ENCODE measurements around the gene SNX8.

Gene SNX8

GRCh38 chr7:2217716-2218443 lies 96.4 kb downstream of the SNX8 start:
- H3K9me3 ChIP-seq (ENCODE audit: control insufficient read depth, low read length): no peaks in the 10 kb centered on the region
- H3K36me3 ChIP-seq (ENCODE audit: control insufficient read depth, insufficient read depth, low read length): peaks cover 46% of the 10 kb centered on the region
- H3K27ac ChIP-seq (ENCODE audit: insufficient read depth, low read depth, low read length, poor library complexity, severe bottlenecking): no peak overlapping the region
- 92 to 94% methylated on average over 19 of the region's 19 CpGs for WGBS, 2 experiments
- no peak overlapping the region for H3K4me3 ChIP-seq (ENCODE audit: insufficient read depth, low read depth, low read length)
- no peaks in the 10 kb centered on the region for H3K4me1 ChIP-seq (ENCODE audit: control insufficient read depth, insufficient read depth, low read length)
- H3K27me3 ChIP-seq (ENCODE audit: control insufficient read depth, insufficient read depth, low read length, poor library complexity, severe bottlenecking): no peaks in the 10 kb centered on the region

- Histone ChIP-seq H3K36me3 (ENCODE audit: control insufficient read depth, insufficient read depth, low read length) (peaks cover 47% of the 10 kb centered on the region), H3K27me3 (ENCODE audit: control insufficient read depth, insufficient read depth, low read length, poor library complexity, severe bottlenecking) (no peaks in the 10 kb centered on the region), H3K27ac (ENCODE audit: insufficient read depth, low read depth, low read length, poor library complexity, severe bottlenecking) (no peak overlapping the region), H3K4me1 (ENCODE audit: control insufficient read depth, insufficient read depth, low read length) (no peaks in the 10 kb centered on the region), H3K4me3 (ENCODE audit: insufficient read depth, low read depth, low read length) (no peak overlapping the region), H3K9me3 (ENCODE audit: control insufficient read depth, low read length) (no peaks in the 10 kb centered on the region)
- 90 to 91% methylated on average over 10 of the region's 10 CpGs for WGBS, 2 experiments
These were observed 97.0 kb downstream of the SNX8 start for GRCh38 chr7:2217206-2217605.

DNA sequence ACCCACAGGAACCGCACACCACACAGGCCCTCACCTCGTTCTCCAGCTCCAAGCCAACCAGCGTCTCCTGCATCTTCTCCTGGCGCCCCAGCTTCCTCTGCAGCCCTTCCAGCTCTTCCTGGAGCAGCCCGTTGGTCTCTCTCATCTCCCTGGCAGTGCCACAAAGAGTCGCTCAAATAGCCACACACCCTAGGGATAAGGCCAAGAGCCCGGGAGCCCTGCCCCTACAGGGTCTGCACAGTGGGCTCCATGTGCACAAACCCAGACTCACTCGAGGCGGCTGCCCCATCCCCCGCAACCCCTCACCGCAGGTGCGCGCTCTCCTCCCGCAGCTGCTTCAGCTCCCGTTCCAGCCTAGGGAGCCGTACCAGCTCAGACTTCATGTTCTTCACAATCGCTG lies 98.4 kb downstream of the SNX8 start:
- no peaks in the 10 kb centered on the region for H3K27me3 ChIP-seq (ENCODE audit: control insufficient read depth, insufficient read depth, low read length, poor library complexity, severe bottlenecking)
- peaks cover 48% of the 10 kb centered on the region for H3K36me3 ChIP-seq (ENCODE audit: control insufficient read depth, insufficient read depth, low read length)
- WGBS, 2 experiments: 94 to 96% methylated on average over 17 of the region's 17 CpGs
- H3K4me1 ChIP-seq (ENCODE audit: control insufficient read depth, insufficient read depth, low read length): no peaks in the 10 kb centered on the region
- no peak overlapping the region for H3K4me3 ChIP-seq (ENCODE audit: insufficient read depth, low read depth, low read length)
- no peak overlapping the region for H3K27ac ChIP-seq (ENCODE audit: insufficient read depth, low read depth, low read length, poor library complexity, severe bottlenecking)
- H3K9me3 ChIP-seq (ENCODE audit: control insufficient read depth, low read length): no peaks in the 10 kb centered on the region

GRCh38 chr7:2214636-2215035 lies 99.6 kb downstream of the SNX8 start:
- no peaks in the 10 kb centered on the region for H3K9me3 ChIP-seq (ENCODE audit: control insufficient read depth, low read length)
- H3K4me3 ChIP-seq (ENCODE audit: insufficient read depth, low read depth, low read length): no peak overlapping the region
- H3K27ac ChIP-seq (ENCODE audit: insufficient read depth, low read depth, low read length, poor library complexity, severe bottlenecking): no peak overlapping the region
- H3K4me1 ChIP-seq (ENCODE audit: control insufficient read depth, insufficient read depth, low read length): no peaks in the 10 kb centered on the region
- H3K36me3 ChIP-seq (ENCODE audit: control insufficient read depth, insufficient read depth, low read length): peaks cover 46% of the 10 kb centered on the region
- WGBS, 2 experiments: 90 to 93% methylated on average over 9 of the region's 9 CpGs
- no peaks in the 10 kb centered on the region for H3K27me3 ChIP-seq (ENCODE audit: control insufficient read depth, insufficient read depth, low read length, poor library complexity, severe bottlenecking)

DNA sequence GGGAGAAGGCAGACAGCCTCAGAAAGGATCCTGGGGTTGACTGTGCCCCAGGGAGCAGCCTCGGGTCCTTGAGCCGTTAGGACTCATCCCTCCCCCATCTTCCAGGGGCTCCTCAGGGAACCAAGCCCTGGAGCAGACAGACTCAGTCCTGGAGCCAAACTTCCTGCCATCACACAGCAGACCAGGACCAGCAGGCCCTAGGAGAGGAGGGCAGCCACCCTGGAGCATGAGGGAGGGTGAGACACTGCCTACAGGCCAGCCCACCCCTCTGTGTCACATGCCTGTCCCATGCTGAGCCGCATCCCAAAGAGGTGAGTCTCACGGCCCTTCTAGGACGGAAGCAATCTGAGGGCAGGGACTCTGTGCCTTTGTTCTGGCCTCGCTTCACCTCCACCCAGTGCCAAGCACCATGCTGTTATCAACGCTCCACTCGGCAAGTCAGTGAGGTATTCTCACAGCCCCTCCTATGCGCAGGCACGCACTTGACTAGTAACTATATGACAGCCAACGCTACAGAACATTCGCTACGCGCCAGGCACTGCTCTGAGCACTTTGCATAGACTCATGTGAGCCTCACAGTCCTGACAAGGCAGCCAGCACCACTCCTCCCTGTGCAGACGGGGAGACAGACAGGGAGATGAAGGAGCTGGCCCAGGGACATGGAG lies 100.6 kb downstream of the SNX8 start:
- no peaks in the 10 kb centered on the region for H3K27me3 ChIP-seq (ENCODE audit: control insufficient read depth, insufficient read depth, low read length, poor library complexity, severe bottlenecking)
- no peaks in the 10 kb centered on the region for H3K4me1 ChIP-seq (ENCODE audit: control insufficient read depth, insufficient read depth, low read length)
- H3K4me3 ChIP-seq (ENCODE audit: insufficient read depth, low read depth, low read length): no peak overlapping the region
- no peaks in the 10 kb centered on the region for H3K9me3 ChIP-seq (ENCODE audit: control insufficient read depth, low read length)
- peaks cover 46% of the 10 kb centered on the region for H3K36me3 ChIP-seq (ENCODE audit: control insufficient read depth, insufficient read depth, low read length)
- no peak overlapping the region for H3K27ac ChIP-seq (ENCODE audit: insufficient read depth, low read depth, low read length, poor library complexity, severe bottlenecking)
- 88 to 89% methylated on average over 15 of the region's 15 CpGs for WGBS, 2 experiments

GRCh38 chr7:2212906-2213305 lies 101.3 kb downstream of the SNX8 start:
- 92 to 97% methylated on average over 10 of the region's 10 CpGs for WGBS, 2 experiments
- H3K36me3 ChIP-seq (ENCODE audit: control insufficient read depth, insufficient read depth, low read length): peaks cover 49% of the 10 kb centered on the region
- H3K4me1 ChIP-seq (ENCODE audit: control insufficient read depth, insufficient read depth, low read length): no peaks in the 10 kb centered on the region
- H3K4me3 ChIP-seq (ENCODE audit: insufficient read depth, low read depth, low read length): no peak overlapping the region
- no peak overlapping the region for H3K27ac ChIP-seq (ENCODE audit: insufficient read depth, low read depth, low read length, poor library complexity, severe bottlenecking)
- H3K9me3 ChIP-seq (ENCODE audit: control insufficient read depth, low read length): no peaks in the 10 kb centered on the region
- H3K27me3 ChIP-seq (ENCODE audit: control insufficient read depth, insufficient read depth, low read length, poor library complexity, severe bottlenecking): no peaks in the 10 kb centered on the region

GRCh38 chr7:2211926-2212325 lies 102.3 kb downstream of the SNX8 start:
- no peak overlapping the region for H3K27ac ChIP-seq (ENCODE audit: insufficient read depth, low read depth, low read length, poor library complexity, severe bottlenecking)
- WGBS, 2 experiments: 93 to 97% methylated on average over 13 of the region's 13 CpGs

DNA sequence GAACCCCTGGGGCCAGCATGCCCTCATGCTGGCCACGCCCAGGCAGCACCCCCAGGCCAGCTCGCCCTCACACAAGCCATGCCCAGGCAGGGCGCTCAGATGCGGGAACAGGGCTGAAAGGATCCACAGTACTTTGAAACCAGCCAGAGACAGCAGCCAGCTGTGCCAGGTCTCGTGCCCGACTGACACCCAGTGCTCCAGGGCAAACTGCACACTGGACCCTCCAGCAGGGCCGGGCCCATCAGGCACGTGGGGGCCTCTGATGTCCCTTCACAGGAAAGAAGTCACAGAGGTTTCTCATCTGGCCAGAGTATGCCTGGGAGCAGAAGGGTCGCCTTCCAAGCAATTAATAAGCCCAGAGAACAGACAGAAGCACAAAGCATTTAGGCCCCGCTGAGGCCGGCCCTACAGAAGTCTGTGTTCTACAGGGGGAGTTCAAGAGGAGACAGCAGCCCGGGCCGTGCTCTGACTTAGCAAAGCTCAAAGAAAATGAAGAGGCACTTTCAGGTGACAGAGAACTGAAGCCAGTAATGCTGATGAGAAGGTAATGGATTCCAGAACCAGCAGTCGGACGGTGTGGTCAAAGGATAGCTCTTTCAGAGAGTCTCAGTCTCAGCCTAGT lies 102.9 kb downstream of the SNX8 start:
- no peaks in the 10 kb centered on the region for H3K4me1 ChIP-seq (ENCODE audit: control insufficient read depth, insufficient read depth, low read length)
- peaks cover 46% of the 10 kb centered on the region for H3K36me3 ChIP-seq (ENCODE audit: control insufficient read depth, insufficient read depth, low read length)
- no peak overlapping the region for H3K27ac ChIP-seq (ENCODE audit: insufficient read depth, low read depth, low read length, poor library complexity, severe bottlenecking)
- 94% methylated on average over 15 of the region's 15 CpGs for WGBS, 2 experiments
- H3K27me3 ChIP-seq (ENCODE audit: control insufficient read depth, insufficient read depth, low read length, poor library complexity, severe bottlenecking): no peaks in the 10 kb centered on the region
- H3K9me3 ChIP-seq (ENCODE audit: control insufficient read depth, low read length): no peaks in the 10 kb centered on the region
- no peak overlapping the region for H3K4me3 ChIP-seq (ENCODE audit: insufficient read depth, low read depth, low read length)

More at GRCh38 chr7:2211926-2212325, 102.3 kb downstream of the SNX8 start:
- Histone ChIP-seq H3K36me3 (ENCODE audit: control insufficient read depth, insufficient read depth, low read length) (peaks cover 49% of the 10 kb centered on the region), H3K4me1 (ENCODE audit: control insufficient read depth, insufficient read depth, low read length) (no peaks in the 10 kb centered on the region), H3K4me3 (ENCODE audit: insufficient read depth, low read depth, low read length) (no peak overlapping the region), H3K27me3 (ENCODE audit: control insufficient read depth, insufficient read depth, low read length, poor library complexity, severe bottlenecking) (no peaks in the 10 kb centered on the region), H3K9me3 (ENCODE audit: control insufficient read depth, low read length) (no peaks in the 10 kb centered on the region)

DNA sequence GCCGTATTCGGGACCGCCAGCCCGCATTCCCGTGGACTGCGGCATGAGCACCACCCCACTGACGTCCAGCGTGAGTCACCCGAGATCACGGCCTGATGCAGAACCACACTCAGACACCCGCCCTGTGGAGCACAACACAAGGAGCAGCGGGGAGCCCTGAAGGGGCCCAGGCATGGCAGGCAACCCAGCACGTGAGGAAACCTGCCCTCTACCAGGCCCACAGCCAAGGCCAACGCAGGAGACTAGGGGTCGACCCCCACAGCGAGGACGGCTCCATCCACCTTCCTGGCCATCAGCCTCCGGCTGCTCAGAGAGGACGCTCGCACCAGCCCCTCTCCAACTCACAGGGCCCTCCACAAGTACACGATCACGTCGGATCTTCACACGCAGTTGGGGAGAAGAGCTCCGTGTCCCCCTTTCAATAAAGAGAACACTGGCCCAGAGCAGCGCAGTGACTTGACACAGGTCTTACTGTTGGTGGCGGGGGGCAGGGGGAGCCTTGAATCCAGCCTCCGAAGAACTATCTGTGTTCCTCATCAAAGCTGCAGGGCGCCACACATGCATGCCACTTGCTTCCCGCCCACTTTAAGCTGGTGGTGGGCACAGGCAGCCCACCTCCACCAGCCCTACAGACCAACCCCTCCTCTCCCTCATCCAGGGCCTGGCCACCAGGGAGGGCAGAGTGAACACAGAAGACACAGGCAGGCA lies 103.5 kb downstream of the SNX8 start:
- peaks cover 39% of the 10 kb centered on the region for H3K36me3 ChIP-seq (ENCODE audit: control insufficient read depth, insufficient read depth, low read length)

DNA sequence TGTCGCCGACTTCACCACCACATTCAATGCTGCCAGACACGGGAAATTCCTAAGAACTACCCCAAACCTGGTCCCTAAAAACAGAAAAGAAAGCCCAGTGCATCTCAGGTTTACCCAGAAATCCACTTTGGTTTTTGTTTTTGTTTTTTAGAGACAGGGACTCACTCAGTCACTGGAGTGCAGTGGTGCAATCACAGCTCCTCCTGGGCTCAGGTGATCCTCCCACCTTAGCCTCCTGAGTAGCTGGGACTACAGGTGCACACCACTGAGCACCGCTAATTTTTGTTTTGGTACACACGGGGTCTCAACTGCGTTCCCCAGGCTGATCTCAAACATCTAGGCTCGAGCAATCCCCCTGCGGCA lies 104.3 kb downstream of the SNX8 start:
- Histone ChIP-seq H3K27me3 (ENCODE audit: control insufficient read depth, insufficient read depth, low read length, poor library complexity, severe bottlenecking) (no peaks in the 10 kb centered on the region), H3K9me3 (ENCODE audit: control insufficient read depth, low read length) (no peaks in the 10 kb centered on the region), H3K4me3 (ENCODE audit: insufficient read depth, low read depth, low read length) (no peak overlapping the region), H3K4me1 (ENCODE audit: control insufficient read depth, insufficient read depth, low read length) (no peaks in the 10 kb centered on the region), H3K27ac (ENCODE audit: insufficient read depth, low read depth, low read length, poor library complexity, severe bottlenecking) (no peak overlapping the region), H3K36me3 (ENCODE audit: control insufficient read depth, insufficient read depth, low read length) (peaks cover 33% of the 10 kb centered on the region)
- 93% methylated on average over 8 of the region's 8 CpGs for WGBS, 2 experiments

More for the DNA sequence above, 103.5 kb downstream of the SNX8 start:
- WGBS, 2 experiments: 94 to 95% methylated on average over 30 of the region's 30 CpGs
- Histone ChIP-seq H3K27me3 (ENCODE audit: control insufficient read depth, insufficient read depth, low read length, poor library complexity, severe bottlenecking) (no peaks in the 10 kb centered on the region), H3K27ac (ENCODE audit: insufficient read depth, low read depth, low read length, poor library complexity, severe bottlenecking) (no peak overlapping the region), H3K9me3 (ENCODE audit: control insufficient read depth, low read length) (no peaks in the 10 kb centered on the region), H3K4me1 (ENCODE audit: control insufficient read depth, insufficient read depth, low read length) (no peaks in the 10 kb centered on the region), H3K4me3 (ENCODE audit: insufficient read depth, low read depth, low read length) (no peak overlapping the region)
